Hippocampal formation (tissue), 2 donors: Measurements from ENCODE around the gene SLCO4A1.
A peak's percentile ranks its signal among the peaks of the same experiment; 100 is the strongest.

Source experiments
- DNase-seq, 2 donors: peaks; one replicate each; lab custom pipeline; 2025; lab: John Stamatoyannopoulos, UW

SLCO4A1 gene

DNA sequence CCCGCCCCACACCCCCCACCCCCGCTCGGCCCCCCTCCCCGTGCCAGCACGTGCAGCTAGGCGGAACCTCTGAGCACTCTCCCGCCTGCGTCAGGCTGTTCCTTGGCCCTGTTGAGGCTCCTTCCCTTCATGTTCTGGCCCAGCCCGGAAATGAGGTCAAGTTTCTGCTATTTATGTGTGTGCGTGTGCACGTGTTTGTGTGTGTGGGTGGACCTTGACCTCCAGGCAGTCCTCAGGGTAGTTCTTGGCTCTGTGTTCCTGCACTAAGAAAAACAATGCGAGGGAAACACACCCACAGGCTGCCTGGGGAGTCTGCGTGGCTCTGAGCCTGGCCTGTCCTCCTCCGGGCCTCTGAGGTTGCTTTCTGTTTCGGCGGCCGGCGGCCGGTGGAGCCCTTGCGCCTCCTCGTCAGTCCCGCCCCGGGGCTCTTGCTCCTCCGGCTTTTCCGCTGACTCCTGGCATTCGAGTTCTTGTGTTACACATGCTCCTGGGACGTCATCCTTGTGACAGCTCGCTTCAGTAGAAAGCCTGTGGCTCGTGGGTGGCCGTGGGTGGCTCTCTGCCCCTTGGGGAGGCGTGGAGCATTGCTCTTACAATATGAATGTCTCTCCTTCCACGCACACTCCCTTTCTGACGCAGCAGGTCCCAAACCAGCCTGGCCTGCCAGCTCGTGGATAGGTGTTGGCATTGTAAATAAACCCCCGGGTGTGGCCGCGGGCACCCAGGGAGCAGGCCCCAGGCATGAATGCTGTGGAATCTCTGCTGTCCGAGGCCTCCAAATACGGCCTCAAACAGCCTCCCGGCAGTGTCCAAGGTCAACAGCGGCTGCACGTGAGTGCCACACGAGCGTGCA, 10.0 kb downstream of the SLCO4A1 start:
- peak; percentile 33 to 39 for DNase-seq

DNA sequence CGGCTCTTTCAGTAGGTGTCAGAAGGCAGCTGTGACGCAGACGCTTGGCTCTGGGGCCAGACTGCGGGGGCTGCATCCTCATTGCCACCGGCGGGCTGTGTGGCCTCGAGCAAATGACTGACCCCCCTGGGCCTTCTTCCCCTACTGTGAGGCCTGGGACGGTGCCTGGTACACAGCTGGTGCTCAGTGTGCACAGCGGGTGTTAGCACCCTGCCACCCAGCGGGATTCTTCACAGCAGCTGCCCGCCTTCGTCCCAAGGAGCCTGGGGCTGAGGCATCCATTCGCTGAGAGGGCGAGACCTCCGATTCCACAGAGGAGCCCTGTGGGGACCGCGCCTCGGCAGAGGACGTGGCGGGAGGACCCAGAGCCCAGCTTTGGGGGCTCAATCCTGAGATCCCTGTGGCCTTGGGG, 10.6 kb downstream of the SLCO4A1 start:
- no peak for DNase-seq

GRCh38 chr20:62653373-62653772, 11.1 kb downstream of the SLCO4A1 start:
- DNase-seq = no peak

GRCh38 chr20:62653951-62654685, 11.8 kb downstream of the SLCO4A1 start:
- no peak for DNase-seq

- DNase-seq = no peak
Measured at GRCh38 chr20:62655282-62656196, 13.2 kb downstream of the SLCO4A1 start.

- DNase-seq = no peak
Measured at GRCh38 chr20:62656197-62656918, 14.1 kb downstream of the SLCO4A1 start.

GRCh38 chr20:62656919-62657588, 14.8 kb downstream of the SLCO4A1 start:
- no peak for DNase-seq

DNA sequence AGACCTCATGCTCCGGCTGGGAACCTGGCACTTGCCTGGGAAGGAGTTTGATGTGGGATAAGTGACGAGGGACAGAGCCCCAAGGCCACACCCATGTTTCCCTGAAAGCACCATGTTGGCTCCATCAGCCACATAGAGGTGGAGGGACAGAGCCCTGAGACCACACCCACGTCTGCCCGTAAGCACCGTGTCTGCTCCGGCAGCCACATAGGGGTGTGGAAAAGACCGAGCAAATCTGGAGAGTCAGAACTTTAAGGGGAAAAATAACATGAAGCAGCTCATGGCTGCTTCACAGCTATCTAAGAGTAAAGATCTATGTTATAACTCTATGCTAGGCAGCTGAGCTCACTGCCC, 15.3 kb downstream of the SLCO4A1 start:
- no peak for DNase-seq

GRCh38 chr20:62657956-62658355, 15.7 kb downstream of the SLCO4A1 start:
- no peak for DNase-seq

GRCh38 chr20:62658593-62659178, 16.4 kb downstream of the SLCO4A1 start:
- DNase-seq = no peak

DNA sequence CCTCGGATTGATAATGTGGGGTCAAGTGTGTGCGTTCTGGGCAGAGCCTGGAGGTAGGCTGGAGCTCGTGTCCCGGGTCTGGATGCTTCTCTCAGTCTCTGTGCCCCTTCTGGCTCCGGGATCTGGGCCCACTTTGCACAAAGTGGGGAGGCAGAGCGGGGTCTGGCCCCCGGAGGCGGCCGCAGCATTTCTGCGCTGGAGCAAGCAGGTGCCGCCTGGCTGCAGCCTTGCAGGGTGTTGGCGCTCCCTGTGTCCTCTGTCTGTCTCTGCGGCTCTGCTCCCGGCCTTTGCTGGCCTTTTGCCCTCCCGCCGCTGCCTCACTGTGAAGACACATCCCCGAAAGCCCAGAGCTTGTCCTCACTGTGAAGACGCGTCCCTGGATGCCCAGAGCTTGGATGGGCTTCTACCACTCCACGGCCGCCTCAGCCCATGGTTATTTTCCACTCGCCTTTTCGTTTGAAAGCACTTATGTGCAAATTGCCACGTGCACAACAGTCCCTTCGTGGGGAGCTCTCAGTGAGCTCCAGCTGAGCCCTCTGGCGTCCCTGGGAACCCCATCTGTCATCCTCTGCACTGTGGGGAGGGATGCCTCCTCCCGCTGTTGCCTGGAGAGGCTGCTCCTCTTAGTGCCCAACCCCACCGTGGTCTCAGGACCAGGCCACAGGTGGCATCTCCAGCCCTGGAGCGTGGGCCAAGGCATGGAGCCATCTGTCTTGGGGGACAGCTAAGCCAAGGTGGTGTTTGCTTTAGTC, 17.4 kb downstream of the SLCO4A1 start:
- no peak for DNase-seq

- DNase-seq = no peak
Measured at GRCh38 chr20:62660240-62660615, 17.9 kb downstream of the SLCO4A1 start.

DNA sequence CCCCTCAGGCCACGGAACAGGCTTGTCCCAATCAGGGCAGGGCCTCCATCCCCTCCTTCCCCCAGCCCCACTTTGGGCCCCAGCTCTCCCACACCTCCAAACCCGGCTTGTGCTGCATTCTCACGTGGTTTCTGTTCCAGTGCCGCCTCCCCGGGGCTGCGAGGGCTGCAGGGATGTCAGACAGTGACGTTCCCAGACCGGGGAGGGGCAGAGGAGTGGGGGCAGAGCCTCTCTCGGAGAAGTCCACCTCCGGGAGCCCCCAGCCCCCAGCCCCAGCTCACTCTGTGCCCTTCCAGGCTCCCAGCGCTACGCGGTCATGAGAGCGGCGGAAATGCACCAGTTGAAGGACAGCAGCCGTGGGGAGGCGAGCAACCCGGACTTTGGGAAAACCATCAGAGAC, 18.5 kb downstream of the SLCO4A1 start:
- no peak for DNase-seq

- DNase-seq = no peak
Measured at GRCh38 chr20:62661647-62662046, 19.3 kb downstream of the SLCO4A1 start.

- no peak for DNase-seq
Measured at GRCh38 chr20:62662422-62662821, 20.1 kb downstream of the SLCO4A1 start.

GRCh38 chr20:62663145-62664018, 21.1 kb downstream of the SLCO4A1 start:
- no peak for DNase-seq

DNA sequence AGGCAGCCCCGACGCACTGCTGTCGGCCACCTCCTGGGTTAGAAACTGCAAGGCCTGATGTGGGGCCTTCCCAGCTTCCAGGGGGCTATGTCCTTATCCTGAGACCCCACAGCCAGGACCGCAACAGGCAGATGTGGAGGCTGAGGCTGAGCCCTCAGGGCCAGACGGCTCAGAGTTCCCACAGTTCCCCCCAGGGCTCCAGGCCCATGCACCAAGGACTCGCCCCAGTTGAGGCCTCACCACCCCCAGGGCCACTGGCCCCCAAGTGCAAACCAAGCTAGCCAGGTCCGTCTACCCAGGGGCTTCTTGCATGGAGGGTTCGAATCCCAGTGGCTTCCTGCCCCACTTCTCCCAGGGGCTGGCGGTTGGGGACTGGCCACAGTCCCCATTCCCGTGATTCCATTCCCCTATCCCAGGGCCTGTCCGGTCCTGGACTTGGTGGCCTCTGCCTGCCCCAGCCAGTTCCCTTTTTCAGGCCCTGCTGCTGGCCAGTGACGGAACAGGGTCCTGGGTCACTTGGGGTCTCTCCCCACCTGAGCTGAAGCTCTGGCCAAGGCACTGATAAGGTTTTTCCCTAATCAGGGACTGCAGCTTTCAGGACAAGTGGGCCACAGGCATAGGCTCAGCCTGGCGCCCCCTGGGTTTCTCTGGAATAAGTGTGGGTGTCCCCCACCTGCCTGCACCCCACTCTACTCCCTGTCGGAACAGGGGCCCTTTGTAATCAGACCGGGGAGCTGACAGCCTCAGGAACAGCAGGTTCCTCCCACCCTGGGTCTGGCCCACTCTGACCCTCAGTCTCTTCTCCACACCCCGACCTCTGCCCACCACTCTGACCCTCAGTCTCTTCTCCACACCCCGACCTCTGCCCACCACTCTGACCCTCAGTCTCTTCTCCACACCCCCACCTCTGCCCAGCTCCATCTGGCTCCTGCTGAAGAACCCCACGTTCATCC, 22.0 kb downstream of the SLCO4A1 start:
- DNase-seq = no peak
